ENCODE data around the gene CNTNAP2.

DNA sequence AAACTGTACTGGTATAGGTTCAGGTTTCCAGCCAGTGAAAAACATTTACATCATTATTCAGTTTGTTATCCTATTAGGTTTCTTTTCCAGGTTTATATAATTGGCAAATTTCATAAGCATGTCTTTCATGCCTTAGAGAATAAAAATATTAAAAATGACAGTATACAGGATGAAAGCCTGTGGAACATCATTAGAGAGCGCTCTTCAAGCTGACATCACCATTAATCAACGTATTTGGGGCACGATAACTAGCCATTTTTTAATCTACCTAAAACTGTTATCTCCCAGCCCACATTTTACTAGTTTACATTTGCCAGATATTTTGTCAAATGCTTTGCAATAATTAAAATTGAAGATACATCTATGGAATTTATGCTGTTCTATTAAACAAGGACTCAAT is 714.1 kb downstream of the CNTNAP2 start:
- TF ChIP-seq, protein P1, sequence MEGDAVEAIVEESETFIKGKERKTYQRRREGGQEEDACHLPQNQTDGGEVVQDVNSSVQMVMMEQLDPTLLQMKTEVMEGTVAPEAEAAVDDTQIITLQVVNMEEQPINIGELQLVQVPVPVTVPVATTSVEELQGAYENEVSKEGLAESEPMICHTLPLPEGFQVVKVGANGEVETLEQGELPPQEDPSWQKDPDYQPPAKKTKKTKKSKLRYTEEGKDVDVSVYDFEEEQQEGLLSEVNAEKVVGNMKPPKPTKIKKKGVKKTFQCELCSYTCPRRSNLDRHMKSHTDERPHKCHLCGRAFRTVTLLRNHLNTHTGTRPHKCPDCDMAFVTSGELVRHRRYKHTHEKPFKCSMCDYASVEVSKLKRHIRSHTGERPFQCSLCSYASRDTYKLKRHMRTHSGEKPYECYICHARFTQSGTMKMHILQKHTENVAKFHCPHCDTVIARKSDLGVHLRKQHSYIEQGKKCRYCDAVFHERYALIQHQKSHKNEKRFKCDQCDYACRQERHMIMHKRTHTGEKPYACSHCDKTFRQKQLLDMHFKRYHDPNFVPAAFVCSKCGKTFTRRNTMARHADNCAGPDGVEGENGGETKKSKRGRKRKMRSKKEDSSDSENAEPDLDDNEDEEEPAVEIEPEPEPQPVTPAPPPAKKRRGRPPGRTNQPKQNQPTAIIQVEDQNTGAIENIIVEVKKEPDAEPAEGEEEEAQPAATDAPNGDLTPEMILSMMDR (IDR thresholded peaks at IDR 0.05): no peak
- TF ChIP-seq POLR2A (IDR thresholded peaks at IDR 0.05): no peak

Data from heart left ventricle (tissue), 13 donors.